Caco-2 (cell line): ENCODE data around the gene PABPC1L. TPM values are rescaled to one million over a fixed set of nuclear protein-coding genes. Genes with fewer than 3 reads are reported as not detected.

Experiments used
- BruUV-seq: library from RNA; stranded (reverse); fragments of 400-500 nt; replicated peaks from 2 replicates; lab custom pipeline; 2021; lab: Mats Ljungman, UMichigan
- CTCF ChIA-PET: fragments of 300-600 bp; sonication (Branson Sonifier 250); formaldehyde crosslinking; loops from one replicate; lab custom pipeline; 2022; ENCODE audit warnings: antibody characterized with exemption; lab: Charles Lee
- POLR2A ChIA-PET: fragments of 300-600 bp; sonication (Branson Sonifier 250); formaldehyde crosslinking; loops from one replicate; lab custom pipeline; 2022; ENCODE audit warnings: antibody characterized with exemption; lab: Charles Lee
- DNase-seq, 2 experiments: peaks; one replicate each; pipeline versions ENCODE4 v3.0.0 to v3.0.0-alpha.2; 2020 to 2022
- H3K27me3 ChIP-seq: replicated peaks from 2 replicates; pipeline ENCODE4 v1.6.0; 2011; ENCODE audit warnings: low read length; ENCODE audit not compliant: control insufficient read depth, insufficient read depth
- H3K36me3 ChIP-seq: 2 replicates; pipeline ENCODE4 v1.5.1; 2011; ENCODE audit warnings: low read length; ENCODE audit not compliant: control insufficient read depth, insufficient read depth
- H3K4me1 ChIP-seq: fragments of 250-450 bp; sonication (Bioruptor Pico); 2 replicates; pipeline ENCODE4 v1.5.1; 2020; ENCODE audit warnings: mild to moderate bottlenecking
- H3K4me3 ChIP-seq: 2 replicates; pipeline ENCODE4 v1.5.1; 2011; ENCODE audit warnings: low read depth, mild to moderate bottlenecking, control low read depth, low read length
- H3K9me3 ChIP-seq: fragments of 250-450 bp; sonication (Bioruptor Pico); 2 replicates; pipeline ENCODE4 v1.5.1; 2020; ENCODE audit warnings: mild to moderate bottlenecking, moderate library complexity
- H3K27ac Mint-ChIP-seq: one replicate; pipeline ENCODE4 v1.8.0; 2022; ENCODE audit warnings: mixed read lengths; ENCODE audit not compliant: unreplicated experiment
- H3K27me3 Mint-ChIP-seq: one replicate; pipeline ENCODE4 v1.8.0; 2022; ENCODE audit warnings: mixed read lengths; ENCODE audit not compliant: insufficient read depth, unreplicated experiment
- H3K36me3 Mint-ChIP-seq: one replicate; pipeline ENCODE4 v1.8.0; 2022; ENCODE audit warnings: mild to moderate bottlenecking, mixed read lengths; ENCODE audit not compliant: insufficient read depth, unreplicated experiment
- H3K4me1 Mint-ChIP-seq: one replicate; pipeline ENCODE4 v1.8.0; 2022; ENCODE audit warnings: low read depth, mixed read lengths; ENCODE audit not compliant: unreplicated experiment
- H3K4me3 Mint-ChIP-seq: one replicate; pipeline ENCODE4 v1.8.0; 2022; ENCODE audit warnings: mild to moderate bottlenecking, moderate library complexity, mixed read lengths; ENCODE audit not compliant: unreplicated experiment
- H3K9me3 Mint-ChIP-seq: one replicate; pipeline ENCODE4 v1.8.0; 2022; ENCODE audit warnings: mixed read lengths; ENCODE audit not compliant: unreplicated experiment
- intact Hi-C: fragments of 100-400 bp; cut with micrococcal nuclease; formaldehyde crosslinking; loops from one replicate; pipeline ENCODE4 v1.10.0; 2022; ENCODE audit not compliant: unreplicated experiment
- total RNA-seq: library from RNA; stranded (reverse); gene quantifications from 2 replicates; pipeline ENCODE4 v1.2.3, GENCODE V29; 2022
- TF ChIP-seq, protein P1 (sequence below), 2 experiments: fragments of 200-600 bp in 1 of 2; IDR thresholded peaks; 1 replicate in 1 of 2; 2 replicates in 1 of 2; pipeline versions ENCODE4 v1.5.1 to v1.8.0; 2011 to 2022; ENCODE audit warnings: antibody characterized with exemption in 1 of 2, control low read depth in 1 of 2, inconsistent platforms in 1 of 2, low read depth in 1 of 2, low read length in 1 of 2, mild to moderate bottlenecking in 1 of 2, moderate library complexity in 1 of 2; ENCODE audit not compliant: insufficient read depth in 1 of 2, severe bottlenecking in 1 of 2, unreplicated experiment in 1 of 2

Gene PABPC1L
- total RNA-seq, 1 experiment from 2014 or later: 255 TPM

- Mint-ChIP-seq H3K27me3 (no peaks in the 10 kb centered on the region), H3K9me3 (no peaks in the 10 kb centered on the region), H3K4me1 (peaks cover 56% of the 10 kb centered on the region), H3K27ac (peak within 1 kb of the TSS; percentile 75), H3K36me3 (peaks cover 46% of the 10 kb centered on the region), H3K4me3 (peak within 1 kb of the TSS; percentile 86)
- BruUV-seq: no TSS peak
- intact Hi-C loops: no loop called here
- peaks cover 6% of the 10 kb centered on the region for H3K36me3 ChIP-seq
- H3K4me3 ChIP-seq: peak within 1 kb of the TSS; percentile 86
- no peaks in the 10 kb centered on the region for H3K27me3 ChIP-seq
- DNase-seq: peak; percentile 98 to 100
- TF ChIP-seq, protein P1, sequence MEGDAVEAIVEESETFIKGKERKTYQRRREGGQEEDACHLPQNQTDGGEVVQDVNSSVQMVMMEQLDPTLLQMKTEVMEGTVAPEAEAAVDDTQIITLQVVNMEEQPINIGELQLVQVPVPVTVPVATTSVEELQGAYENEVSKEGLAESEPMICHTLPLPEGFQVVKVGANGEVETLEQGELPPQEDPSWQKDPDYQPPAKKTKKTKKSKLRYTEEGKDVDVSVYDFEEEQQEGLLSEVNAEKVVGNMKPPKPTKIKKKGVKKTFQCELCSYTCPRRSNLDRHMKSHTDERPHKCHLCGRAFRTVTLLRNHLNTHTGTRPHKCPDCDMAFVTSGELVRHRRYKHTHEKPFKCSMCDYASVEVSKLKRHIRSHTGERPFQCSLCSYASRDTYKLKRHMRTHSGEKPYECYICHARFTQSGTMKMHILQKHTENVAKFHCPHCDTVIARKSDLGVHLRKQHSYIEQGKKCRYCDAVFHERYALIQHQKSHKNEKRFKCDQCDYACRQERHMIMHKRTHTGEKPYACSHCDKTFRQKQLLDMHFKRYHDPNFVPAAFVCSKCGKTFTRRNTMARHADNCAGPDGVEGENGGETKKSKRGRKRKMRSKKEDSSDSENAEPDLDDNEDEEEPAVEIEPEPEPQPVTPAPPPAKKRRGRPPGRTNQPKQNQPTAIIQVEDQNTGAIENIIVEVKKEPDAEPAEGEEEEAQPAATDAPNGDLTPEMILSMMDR (IDR thresholded peaks at IDR 0.05; ENCODE audit: insufficient read depth in 1 of 2, low read depth in 1 of 2, low read length in 1 of 2, severe bottlenecking in 1 of 2, unreplicated experiment in 1 of 2): peak in 1 of 2 experiments; percentile 33
- no peaks in the 10 kb centered on the region for H3K9me3 ChIP-seq
- peaks cover 60% of the 10 kb centered on the region for H3K4me1 ChIP-seq
- ChIA-PET POLR2A (interaction anchor here (0.5 to 1.6 kb wide), 12 partner anchors 18 to 396 kb away, joined by 3 to 13 read pairs (median 4); partner anchors contain the start of gene YWHAB), CTCF (interaction anchor here (1.0 to 2.7 kb wide), 7 partner anchors 11 to 334 kb away, joined by 3 to 10 read pairs (median 6); no protein-coding TSS in a partner anchor)
Measured at GRCh38 chr20:44960103-44960852, 50.4 kb downstream of the PABPC1L start, which contains the start of gene TOMM34. TOMM34 (minus strand) TSS chr20:44960397; CDS start chr20:44960333, 64 bp downstream.

DNA sequence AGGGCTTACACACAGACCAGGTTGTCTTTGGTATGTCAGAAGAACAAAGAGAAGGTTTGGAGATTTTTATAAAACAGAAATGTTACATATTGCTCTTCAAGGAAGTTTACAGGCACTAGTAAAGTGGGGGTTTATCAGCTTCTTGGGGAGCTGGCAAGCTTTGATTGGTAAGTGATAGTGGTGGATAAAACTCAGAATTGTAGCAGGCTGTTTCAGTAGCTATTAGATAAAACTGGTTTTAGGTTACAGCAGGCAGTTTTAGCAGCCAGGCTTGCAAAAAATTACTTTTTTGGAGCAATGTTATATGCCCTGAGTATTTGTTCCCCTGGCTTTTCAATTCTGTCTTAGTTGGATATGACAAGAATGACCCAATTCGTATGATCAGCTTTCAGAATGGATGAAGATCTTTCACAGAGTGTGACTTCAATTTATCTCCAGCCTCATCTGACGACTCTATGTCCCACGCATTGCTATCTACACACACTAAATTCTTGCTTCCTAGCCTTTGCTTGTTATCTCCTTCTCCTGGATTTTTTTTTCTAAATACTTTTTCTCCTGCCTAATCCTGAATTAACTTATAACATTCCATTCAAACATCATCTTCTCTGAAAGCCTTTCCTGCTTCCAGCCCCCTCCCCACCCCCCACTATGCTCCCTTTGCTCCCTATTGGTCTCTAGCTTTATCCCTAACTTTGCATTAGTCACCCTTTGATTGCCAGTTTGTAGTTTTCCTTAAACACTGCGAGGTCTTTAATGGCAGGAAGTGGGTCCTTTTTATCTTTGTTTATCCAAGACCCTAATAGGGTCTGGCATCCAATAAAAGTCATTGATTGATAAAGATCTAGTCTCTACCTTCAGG, 51.4 kb downstream of the PABPC1L start:
- no peaks in the 10 kb centered on the region for H3K9me3 Mint-ChIP-seq
- H3K27ac Mint-ChIP-seq: peak overlapping the region; percentile 75
- peaks cover 2% of the 10 kb centered on the region; the same call in 1 of the 2 replicates for H3K36me3 ChIP-seq
- POLR2A ChIA-PET: interaction anchor here (0.8 to 1.4 kb wide), 5 partner anchors 18 to 152 kb away, joined by 3 to 8 read pairs (median 4); partner anchors contain the start of gene YWHAB
- no peaks in the 10 kb centered on the region for H3K27me3 ChIP-seq
- intact Hi-C loops: no loop called here
- peaks cover 49% of the 10 kb centered on the region for H3K4me1 Mint-ChIP-seq
- TF ChIP-seq, protein P1 (IDR thresholded peaks at IDR 0.05; ENCODE audit: insufficient read depth in 1 of 2, low read depth in 1 of 2, low read length in 1 of 2, severe bottlenecking in 1 of 2, unreplicated experiment in 1 of 2): no peak
- no peak overlapping the region for H3K4me3 ChIP-seq
- H3K4me1 ChIP-seq: peaks cover 55% of the 10 kb centered on the region
- no peaks in the 10 kb centered on the region for H3K9me3 ChIP-seq
- H3K27me3 Mint-ChIP-seq: no peaks in the 10 kb centered on the region
- peak overlapping the region; percentile 86 for H3K4me3 Mint-ChIP-seq
- CTCF ChIA-PET: interaction anchor here (1.0 to 2.7 kb wide), 3 partner anchors 12 to 19 kb away, joined by 3 to 10 read pairs (median 3); no protein-coding TSS in a partner anchor
- DNase-seq: peak in 1 of 2 experiments; percentile 31
- BruUV-seq: no TSS peak
- H3K36me3 Mint-ChIP-seq: peaks cover 43% of the 10 kb centered on the region

GRCh38 chr20:44961870-44962267, 52.0 kb downstream of the PABPC1L start:
- H3K36me3 Mint-ChIP-seq: peaks cover 42% of the 10 kb centered on the region
- peaks cover 52% of the 10 kb centered on the region for H3K4me1 ChIP-seq
- no peaks in the 10 kb centered on the region for H3K9me3 ChIP-seq

More at GRCh38 chr20:44961870-44962267, 52.0 kb downstream of the PABPC1L start:
- intact Hi-C loops: no loop called here
- peaks cover 2% of the 10 kb centered on the region; the same call in 1 of the 2 replicates for H3K36me3 ChIP-seq
- H3K27ac Mint-ChIP-seq: peak overlapping the region; percentile 75
- no peaks in the 10 kb centered on the region for H3K27me3 ChIP-seq
- no peaks in the 10 kb centered on the region for H3K27me3 Mint-ChIP-seq
- no peak overlapping the region for H3K4me3 ChIP-seq
- H3K9me3 Mint-ChIP-seq: no peaks in the 10 kb centered on the region
- ChIA-PET POLR2A (no interaction called here), CTCF (no interaction called here)
- TF ChIP-seq, protein P1 (IDR thresholded peaks at IDR 0.05; ENCODE audit: insufficient read depth in 1 of 2, low read depth in 1 of 2, low read length in 1 of 2, severe bottlenecking in 1 of 2, unreplicated experiment in 1 of 2): no peak
- DNase-seq: peak in 1 of 2 experiments; percentile 38
- peak overlapping the region; percentile 1 for H3K4me3 Mint-ChIP-seq
- peaks cover 42% of the 10 kb centered on the region for H3K4me1 Mint-ChIP-seq
- no TSS peak for BruUV-seq
